Neuron (in vitro differentiated cells): ENCODE measurements around the gene ELF5.

Source experiments
- H2AFZ ChIP-seq: one replicate; pipeline ENCODE4 v1.6.1; 2013; ENCODE audit warnings: low read depth, mild to moderate bottlenecking, inconsistent platforms, low read length, moderate library complexity
- H3K27me3 ChIP-seq: one replicate; pipeline ENCODE4 v1.6.1; 2013; ENCODE audit warnings: low read length; ENCODE audit not compliant: insufficient read depth
- H3K36me3 ChIP-seq: one replicate; pipeline ENCODE4 v1.6.1; 2013; ENCODE audit warnings: low read length; ENCODE audit not compliant: insufficient read depth
- H3K4me1 ChIP-seq: one replicate; pipeline ENCODE4 v1.6.1; 2013; ENCODE audit warnings: low read length; ENCODE audit not compliant: insufficient read depth
- H3K4me3 ChIP-seq: 2 replicates; pipeline ENCODE4 v1.5.1; 2013; ENCODE audit warnings: mild to moderate bottlenecking, low read length, moderate library complexity
- H3K9me3 ChIP-seq: one replicate; pipeline ENCODE4 v1.6.1; 2013; ENCODE audit warnings: low read length

The ELF5 gene

GRCh38 chr11:34534826-34535225 lies 21.2 kb upstream of the ELF5 start:
- H3K9me3 ChIP-seq, result no peaks in the 10 kb centered on the region
- H2AFZ ChIP-seq, result no peak overlapping the region
- H3K4me3 ChIP-seq, result no peak overlapping the region
- no peaks in the 10 kb centered on the region for H3K4me1 ChIP-seq
- H3K36me3 ChIP-seq, result no peaks in the 10 kb centered on the region
- H3K27me3 ChIP-seq, result peaks cover 4% of the 10 kb centered on the region

- Histone ChIP-seq H3K4me1 (no peaks in the 10 kb centered on the region), H2AFZ (no peak overlapping the region), H3K27me3 (no peaks in the 10 kb centered on the region), H3K36me3 (no peaks in the 10 kb centered on the region), H3K9me3 (no peaks in the 10 kb centered on the region), H3K4me3 (no peak overlapping the region)
Measured at GRCh38 chr11:34531663-34532062, 18.1 kb upstream of the ELF5 start.

- H3K4me3 ChIP-seq, result no peak overlapping the region
- H3K36me3 ChIP-seq, result no peaks in the 10 kb centered on the region
- H2AFZ ChIP-seq, result no peak overlapping the region
- H3K27me3 ChIP-seq, result no peaks in the 10 kb centered on the region
- no peaks in the 10 kb centered on the region for H3K4me1 ChIP-seq
- H3K9me3 ChIP-seq, result no peaks in the 10 kb centered on the region
Measured at GRCh38 chr11:34530545-34531234, 17.1 kb upstream of the ELF5 start.

GRCh38 chr11:34529643-34530042 lies 16.0 kb upstream of the ELF5 start:
- Histone ChIP-seq H3K36me3 (no peaks in the 10 kb centered on the region), H3K27me3 (no peaks in the 10 kb centered on the region)

GRCh38 chr11:34528072-34528471 lies 14.5 kb upstream of the ELF5 start:
- H3K27me3 ChIP-seq, result no peaks in the 10 kb centered on the region
- H3K9me3 ChIP-seq, result no peaks in the 10 kb centered on the region
- no peaks in the 10 kb centered on the region for H3K36me3 ChIP-seq

More at GRCh38 chr11:34529643-34530042, 16.0 kb upstream of the ELF5 start:
- no peaks in the 10 kb centered on the region for H3K9me3 ChIP-seq
- no peak overlapping the region for H2AFZ ChIP-seq
- no peak overlapping the region for H3K4me3 ChIP-seq
- H3K4me1 ChIP-seq, result no peaks in the 10 kb centered on the region

GRCh38 chr11:34525888-34526657 lies 12.5 kb upstream of the ELF5 start:
- Histone ChIP-seq H3K4me3 (no peak overlapping the region), H3K9me3 (no peaks in the 10 kb centered on the region), H2AFZ (no peak overlapping the region), H3K4me1 (no peaks in the 10 kb centered on the region), H3K27me3 (no peaks in the 10 kb centered on the region), H3K36me3 (no peaks in the 10 kb centered on the region)

More at GRCh38 chr11:34528072-34528471, 14.5 kb upstream of the ELF5 start:
- no peak overlapping the region for H2AFZ ChIP-seq
- H3K4me1 ChIP-seq, result no peaks in the 10 kb centered on the region
- no peak overlapping the region for H3K4me3 ChIP-seq

GRCh38 chr11:34525098-34525497 lies 11.5 kb upstream of the ELF5 start:
- no peak overlapping the region for H3K4me3 ChIP-seq
- no peak overlapping the region for H2AFZ ChIP-seq
- H3K4me1 ChIP-seq, result no peaks in the 10 kb centered on the region
- no peaks in the 10 kb centered on the region for H3K9me3 ChIP-seq
- H3K27me3 ChIP-seq, result no peaks in the 10 kb centered on the region
- H3K36me3 ChIP-seq, result no peaks in the 10 kb centered on the region

GRCh38 chr11:34524696-34525095 lies 11.1 kb upstream of the ELF5 start:
- Histone ChIP-seq H3K27me3 (no peaks in the 10 kb centered on the region), H3K4me1 (no peaks in the 10 kb centered on the region), H3K36me3 (no peaks in the 10 kb centered on the region), H2AFZ (no peak overlapping the region), H3K4me3 (no peak overlapping the region), H3K9me3 (no peaks in the 10 kb centered on the region)

GRCh38 chr11:34523053-34523452 lies 9.5 kb upstream of the ELF5 start:
- Histone ChIP-seq H3K36me3 (no peaks in the 10 kb centered on the region), H3K27me3 (no peaks in the 10 kb centered on the region), H3K9me3 (no peaks in the 10 kb centered on the region), H3K4me1 (no peaks in the 10 kb centered on the region), H2AFZ (no peak overlapping the region), H3K4me3 (no peak overlapping the region)

GRCh38 chr11:34522188-34522587 lies 8.6 kb upstream of the ELF5 start:
- H2AFZ ChIP-seq, result no peak overlapping the region
- H3K36me3 ChIP-seq, result no peaks in the 10 kb centered on the region
- no peaks in the 10 kb centered on the region for H3K4me1 ChIP-seq
- H3K4me3 ChIP-seq, result no peak overlapping the region
- no peaks in the 10 kb centered on the region for H3K9me3 ChIP-seq
- H3K27me3 ChIP-seq, result no peaks in the 10 kb centered on the region

GRCh38 chr11:34521265-34521664 lies 7.7 kb upstream of the ELF5 start:
- no peaks in the 10 kb centered on the region for H3K9me3 ChIP-seq
- H3K4me3 ChIP-seq, result no peak overlapping the region
- no peaks in the 10 kb centered on the region for H3K4me1 ChIP-seq
- no peak overlapping the region for H2AFZ ChIP-seq
- H3K27me3 ChIP-seq, result no peaks in the 10 kb centered on the region
- no peaks in the 10 kb centered on the region for H3K36me3 ChIP-seq

GRCh38 chr11:34519595-34520235 lies 6.1 kb upstream of the ELF5 start:
- no peaks in the 10 kb centered on the region for H3K9me3 ChIP-seq
- H3K36me3 ChIP-seq, result no peaks in the 10 kb centered on the region
- no peak overlapping the region for H3K4me3 ChIP-seq
- H3K4me1 ChIP-seq, result no peaks in the 10 kb centered on the region
- no peak overlapping the region for H2AFZ ChIP-seq
- H3K27me3 ChIP-seq, result no peaks in the 10 kb centered on the region

GRCh38 chr11:34516247-34517040 lies 2.9 kb upstream of the ELF5 start:
- H3K4me1 ChIP-seq, result no peaks in the 10 kb centered on the region
- H3K27me3 ChIP-seq, result no peaks in the 10 kb centered on the region
- H3K4me3 ChIP-seq, result no peak overlapping the region
- no peak overlapping the region for H2AFZ ChIP-seq
- no peaks in the 10 kb centered on the region for H3K36me3 ChIP-seq
- no peaks in the 10 kb centered on the region for H3K9me3 ChIP-seq
